Urinary bladder (tissue), 4 donors: ENCODE results near the gene C2CD5. TPM values are rescaled to one million over a fixed set of nuclear protein-coding genes. Genes with fewer than 3 reads are reported as not detected.
A peak's percentile ranks its signal among the peaks of the same experiment; 100 is the strongest.
"Not testable (repeated sequence)": the region's sequence is repeated elsewhere in the genome, so short reads cannot be mapped to it uniquely, and the experiment has no call there.

Experiments
- DNase-seq: peaks from one replicate; pipeline ENCODE4 v3.0.0-alpha.2; 2015; ENCODE audit errors: extremely low spot score
- H3K27ac ChIP-seq: one replicate; pipeline ENCODE4 v1.5.1; 2013; ENCODE audit warnings: low read depth, mild to moderate bottlenecking, moderate library complexity
- H3K36me3 ChIP-seq: one replicate; pipeline ENCODE4 v1.6.1; 2013; ENCODE audit warnings: mild to moderate bottlenecking, moderate library complexity; ENCODE audit not compliant: insufficient read depth
- H3K4me1 ChIP-seq: one replicate; pipeline ENCODE4 v1.6.1; 2013; ENCODE audit warnings: mild to moderate bottlenecking, moderate library complexity; ENCODE audit not compliant: insufficient read depth
- H3K4me3 ChIP-seq: one replicate; pipeline ENCODE4 v1.5.1; 2013; ENCODE audit warnings: low read depth, low read length
- WGBS: extraction: QIAGEN DNeasy Blood & Tissue Kit; methylation state at CpG from one replicate; pipeline ENCODE4 v1.1.7; 2013; 5-methylcytosine and 5-hydroxymethylcytosine counted together
- polyA plus RNA-seq: library from polyadenylated mRNA; stranded (reverse); fragments of 200-250 nt; gene quantifications from one replicate; pipeline ENCODE4 v1.2.3, GENCODE V29; 2013
- total RNA-seq: library from RNA; depleted of rRNA; stranded (reverse); fragments of >200 nt; gene quantifications from one replicate; pipeline ENCODE4 v1.2.3, GENCODE V29; 2014
- donor health status: healthy with polysubstance abuse.
- donor health status: healthy.

Gene C2CD5
- total and polyA plus RNA-seq, 2 donors: 18.0 to 109 TPM

- Histone ChIP-seq H3K27ac (no peak overlapping the region), H3K4me3 (no peak overlapping the region), H3K4me1 (no peaks in the 10 kb centered on the region), H3K36me3 (peaks cover 1% of the 10 kb centered on the region)
- DNase-seq: no peak
- 95% methylated on average over 3 of the region's 3 CpGs for WGBS
These were observed 90.8 kb downstream of the C2CD5 start for GRCh38 chr12:22453511-22453910.

- H3K4me3 ChIP-seq: no peak overlapping the region
- H3K4me1 ChIP-seq: no peaks in the 10 kb centered on the region
- 34% methylated on average over 4 of the region's 4 CpGs for WGBS
- no peak overlapping the region for H3K27ac ChIP-seq
- no peak for DNase-seq
- H3K36me3 ChIP-seq: no peaks in the 10 kb centered on the region
These were observed 97.1 kb downstream of the C2CD5 start for GRCh38 chr12:22447223-22447622.

GRCh38 chr12:22444317-22444665, 100.1 kb downstream of the C2CD5 start:
- not testable (repeated sequence) for H3K4me3 ChIP-seq, DNase-seq, H3K27ac ChIP-seq, H3K36me3 ChIP-seq, H3K4me1 ChIP-seq
- 89% methylated on average over 11 of the region's 11 CpGs for WGBS

- H3K4me3 ChIP-seq: no peak overlapping the region
- 33% methylated on average over 17 of the region's 17 CpGs for WGBS
- H3K4me1 ChIP-seq: no peaks in the 10 kb centered on the region
- H3K36me3 ChIP-seq: no peaks in the 10 kb centered on the region
- DNase-seq: peak; percentile 42
- no peak overlapping the region for H3K27ac ChIP-seq
These were observed 100.7 kb downstream of the C2CD5 start for GRCh38 chr12:22443379-22444316.

GRCh38 chr12:22437031-22437806, 107.1 kb downstream of the C2CD5 start:
- Histone ChIP-seq H3K27ac (no peak overlapping the region), H3K36me3 (no peaks in the 10 kb centered on the region), H3K4me1 (no peaks in the 10 kb centered on the region), H3K4me3 (no peak overlapping the region)
- no peak for DNase-seq
- 62% methylated on average over 10 of the region's 10 CpGs for WGBS

GRCh38 chr12:22435583-22435982, 108.8 kb downstream of the C2CD5 start:
- 90% methylated on average over 3 of the region's 3 CpGs for WGBS
- H3K4me1 ChIP-seq: no peaks in the 10 kb centered on the region
- DNase-seq: no peak
- no peak overlapping the region for H3K4me3 ChIP-seq
- no peak overlapping the region for H3K27ac ChIP-seq
- no peaks in the 10 kb centered on the region for H3K36me3 ChIP-seq

- DNase-seq: no peak
- no peak overlapping the region for H3K27ac ChIP-seq
- WGBS: 74% methylated on average over 1 of the region's 1 CpG
These were observed 112.6 kb downstream of the C2CD5 start for GRCh38 chr12:22431693-22432251.

GRCh38 chr12:22416801-22417200, 127.5 kb downstream of the C2CD5 start:
- no peak for DNase-seq
- no peaks in the 10 kb centered on the region for H3K36me3 ChIP-seq
- peaks cover 3% of the 10 kb centered on the region for H3K4me1 ChIP-seq
- no peak overlapping the region for H3K4me3 ChIP-seq
- H3K27ac ChIP-seq: no peak overlapping the region

More at GRCh38 chr12:22431693-22432251, 112.6 kb downstream of the C2CD5 start:
- no peaks in the 10 kb centered on the region for H3K36me3 ChIP-seq
- H3K4me1 ChIP-seq: no peaks in the 10 kb centered on the region
- no peak overlapping the region for H3K4me3 ChIP-seq

- no peak overlapping the region for H3K27ac ChIP-seq
- no peak overlapping the region for H3K4me3 ChIP-seq
- H3K4me1 ChIP-seq: peaks cover 3% of the 10 kb centered on the region
- 34% methylated on average over 4 of the region's 4 CpGs for WGBS
- DNase-seq: peak; percentile 18
- H3K36me3 ChIP-seq: no peaks in the 10 kb centered on the region
These were observed 128.7 kb downstream of the C2CD5 start for GRCh38 chr12:22415342-22416309.

GRCh38 chr12:22414742-22415141, 129.6 kb downstream of the C2CD5 start:
- no peak overlapping the region for H3K27ac ChIP-seq
- 95% methylated on average over 2 of the region's 2 CpGs for WGBS
- peaks cover 3% of the 10 kb centered on the region for H3K4me1 ChIP-seq
- H3K4me3 ChIP-seq: no peak overlapping the region
- no peaks in the 10 kb centered on the region for H3K36me3 ChIP-seq
- no peak for DNase-seq

- Histone ChIP-seq H3K4me1 (peaks cover 3% of the 10 kb centered on the region), H3K4me3 (no peak overlapping the region), H3K36me3 (no peaks in the 10 kb centered on the region), H3K27ac (no peak overlapping the region)
- no peak for DNase-seq
- WGBS: 73% methylated on average over 3 of the region's 3 CpGs
These were observed 130.8 kb downstream of the C2CD5 start for GRCh38 chr12:22413592-22413991.

GRCh38 chr12:22412581-22412980, 131.8 kb downstream of the C2CD5 start:
- Histone ChIP-seq H3K4me3 (no peak overlapping the region), H3K4me1 (peaks cover 3% of the 10 kb centered on the region), H3K36me3 (no peaks in the 10 kb centered on the region), H3K27ac (no peak overlapping the region)
- DNase-seq: no peak
- WGBS: 31% methylated on average over 3 of the region's 3 CpGs

- Histone ChIP-seq H3K4me3 (no peak overlapping the region), H3K4me1 (peaks cover under 1% of the 10 kb centered on the region), H3K27ac (no peak overlapping the region), H3K36me3 (no peaks in the 10 kb centered on the region)
- no peak for DNase-seq
- WGBS: 83% methylated on average over 3 of the region's 3 CpGs
These were observed 133.9 kb downstream of the C2CD5 start for GRCh38 chr12:22410486-22410885.
